PC-3 (cell line): ENCODE measurements around the gene PABPN1L. TPM values are rescaled to one million over a fixed set of nuclear protein-coding genes. Genes with fewer than 3 reads are reported as not detected.

Experiments used
- ATAC-seq: fragments of 200-7000 bp; cut with Tn5 transposase; 2 replicates; pipeline ENCODE4 v1.9.1; 2020; ENCODE audit warnings: mild to moderate bottlenecking, moderate library complexity
- BruUV-seq: library from RNA; stranded (reverse); fragments of 400-500 nt; replicated peaks from 2 replicates; lab custom pipeline; 2021; lab: Mats Ljungman, UMichigan
- CTCF ChIA-PET: fragments of 300-600 bp; sonication (Branson Sonifier 250); formaldehyde crosslinking; loops from one replicate; lab custom pipeline; 2022; ENCODE audit warnings: antibody characterized with exemption; lab: Charles Lee
- POLR2A ChIA-PET: fragments of 300-600 bp; sonication (Branson Sonifier 250); formaldehyde crosslinking; loops from one replicate; lab custom pipeline; 2022; ENCODE audit warnings: antibody characterized with exemption; ENCODE audit not compliant: unreplicated experiment; lab: Charles Lee
- DNase-seq: peaks from one replicate; pipeline ENCODE4 v3.0.0-alpha.2; 2015
- H2AFZ ChIP-seq: fragments of 300-600 bp; sonication (generic); 2 replicates; pipeline ENCODE4 v1.6.0; 2016; ENCODE audit warnings: antibody characterized with exemption, low read length
- H3F3A ChIP-seq: fragments of 300-600 bp; sonication (generic); one replicate; pipeline ENCODE4 v1.6.0; 2017; ENCODE audit warnings: antibody characterized with exemption, low read length, control low read depth, mild to moderate bottlenecking; ENCODE audit not compliant: unreplicated experiment
- H3K27ac ChIP-seq: fragments of 300-600 bp; sonication (generic); 2 replicates; pipeline ENCODE4 v1.5.1; 2016; ENCODE audit warnings: mild to moderate bottlenecking, low read length
- H3K27me3 ChIP-seq: fragments of 300-600 bp; sonication (generic); 2 replicates; pipeline ENCODE4 v1.6.1; 2016; ENCODE audit warnings: low read length, mixed read lengths
- H3K36me3 ChIP-seq: fragments of 300-600 bp; sonication (generic); 2 replicates; pipeline ENCODE4 v1.6.1; 2016; ENCODE audit warnings: low read depth, mixed run types, low read length, mixed read lengths
- H3K4me1 ChIP-seq: fragments of 300-600 bp; sonication (generic); 2 replicates; pipeline ENCODE4 v1.5.1; 2016; ENCODE audit warnings: low read length; ENCODE audit not compliant: insufficient read depth
- H3K4me2 ChIP-seq: fragments of 300-600 bp; sonication (generic); 2 replicates; pipeline ENCODE4 v1.6.0; 2016; ENCODE audit warnings: low read length
- H3K4me3 ChIP-seq: fragments of 300-600 bp; sonication (generic); 2 replicates; pipeline ENCODE4 v1.5.1; 2016; ENCODE audit warnings: mild to moderate bottlenecking, low read length, mixed read lengths
- H3K79me2 ChIP-seq: fragments of 300-600 bp; sonication (generic); 2 replicates; pipeline ENCODE4 v1.6.1; 2017; ENCODE audit warnings: low read length, mixed read lengths
- H3K9ac ChIP-seq: fragments of 300-600 bp; sonication (generic); 2 replicates; pipeline ENCODE4 v1.6.0; 2016; ENCODE audit warnings: mild to moderate bottlenecking, low read length
- H3K9me2 ChIP-seq: fragments of 300-600 bp; sonication (generic); replicated peaks from 2 replicates; pipeline ENCODE4 v1.6.1; 2016; ENCODE audit warnings: mixed run types, low read length, mixed read lengths
- H3K9me3 ChIP-seq: fragments of 300-600 bp; sonication (generic); 2 replicates; pipeline ENCODE4 v1.6.1; 2016; ENCODE audit warnings: low read length, mixed read lengths
- H4K20me1 ChIP-seq: fragments of 300-600 bp; sonication (generic); 2 replicates; pipeline ENCODE4 v1.6.1; 2016; ENCODE audit warnings: low read length, mixed read lengths
- CTCF ChIP-seq: fragments of 300-600 bp; sonication (generic); conservative IDR thresholded peaks from 2 replicates; pipeline ENCODE4 v1.5.1; 2017; ENCODE audit warnings: antibody characterized with exemption, low read depth, mild to moderate bottlenecking, low read length
- EZH2 ChIP-seq: fragments of 300-600 bp; sonication (generic); IDR thresholded peaks from one replicate; pipeline ENCODE4 v1.6.1; 2017; ENCODE audit warnings: antibody characterized with exemption, mild to moderate bottlenecking, low read length; ENCODE audit not compliant: unreplicated experiment
- EZH2phosphoT487 ChIP-seq: fragments of 300-600 bp; sonication (generic); IDR thresholded peaks from 2 replicates; pipeline ENCODE4 v1.6.1; 2018; ENCODE audit warnings: mild to moderate bottlenecking, antibody characterized with exemption, low read length, borderline replicate concordance
- intact Hi-C: fragments of 100-400 bp; cut with micrococcal nuclease; formaldehyde crosslinking; loops from 2 replicates; pipeline ENCODE4 v1.9.0; 2023
- total RNA-seq: library from RNA; depleted of rRNA; stranded (reverse); fragments of >200 nt; gene quantifications from 2 replicates; pipeline ENCODE4 v1.2.3, GENCODE V29; 2014

Gene PABPN1L
- total RNA-seq, 1 experiment from 2014 or later = not detected

GRCh38 chr16:88877564-88878289 is 11.3 kb upstream of the PABPN1L start:
- ChIA-PET CTCF (no interaction called here), POLR2A (no interaction called here)
- Histone ChIP-seq H2AFZ (no peak overlapping the region), H3K4me2 (no peak overlapping the region), H3K27ac (no peak overlapping the region), H3K9me2 (no peaks in the 10 kb centered on the region), H3K4me1 (peaks cover 3% of the 10 kb centered on the region; the same call in 1 of the 2 replicates), H3K36me3 (no peaks in the 10 kb centered on the region), H3F3A (no peaks in the 10 kb centered on the region), H4K20me1 (no peaks in the 10 kb centered on the region), H3K27me3 (no peaks in the 10 kb centered on the region), H3K79me2 (no peaks in the 10 kb centered on the region), H3K9ac (no peak overlapping the region), H3K9me3 (no peaks in the 10 kb centered on the region), H3K4me3 (no peak overlapping the region)
- no peak for DNase-seq
- no peak for TF ChIP-seq EZH2
- no peak for TF ChIP-seq CTCF
- TF ChIP-seq EZH2phosphoT487 = no peak
- ATAC-seq = no peak
- intact Hi-C loops = no loop called here
- no TSS peak for BruUV-seq

- no peaks in the 10 kb centered on the region for H3K9me3 ChIP-seq
- H3K4me3 ChIP-seq = no peak overlapping the region
- ChIA-PET CTCF (no interaction called here), POLR2A (no interaction called here)
- H3K27me3 ChIP-seq = no peaks in the 10 kb centered on the region
- no peaks in the 10 kb centered on the region for H3F3A ChIP-seq
- H3K4me2 ChIP-seq = no peak overlapping the region
- ATAC-seq = no peak
- no peak for DNase-seq
- no peaks in the 10 kb centered on the region for H3K4me1 ChIP-seq
- intact Hi-C loops = no loop called here
- H3K9ac ChIP-seq = no peak overlapping the region
- H3K36me3 ChIP-seq = no peaks in the 10 kb centered on the region
- no TSS peak for BruUV-seq
- no peaks in the 10 kb centered on the region for H3K9me2 ChIP-seq
- H2AFZ ChIP-seq = no peak overlapping the region
- H4K20me1 ChIP-seq = no peaks in the 10 kb centered on the region
- H3K79me2 ChIP-seq = no peaks in the 10 kb centered on the region
- TF ChIP-seq EZH2 (no peak), EZH2phosphoT487 (no peak), CTCF (no peak)
- no peak overlapping the region for H3K27ac ChIP-seq
Observed at GRCh38 chr16:88876942-88877526, 10.6 kb upstream of the PABPN1L start.

- Histone ChIP-seq H3K79me2 (no peaks in the 10 kb centered on the region), H3F3A (no peaks in the 10 kb centered on the region), H3K27me3 (no peaks in the 10 kb centered on the region), H3K4me3 (no peak overlapping the region), H3K27ac (no peak overlapping the region), H3K4me1 (no peaks in the 10 kb centered on the region), H4K20me1 (no peaks in the 10 kb centered on the region), H3K9ac (no peak overlapping the region), H3K36me3 (no peaks in the 10 kb centered on the region), H3K9me3 (no peaks in the 10 kb centered on the region), H3K4me2 (no peak overlapping the region), H2AFZ (no peak overlapping the region), H3K9me2 (no peaks in the 10 kb centered on the region)
- ATAC-seq (no peak), DNase-seq (no peak)
- ChIA-PET POLR2A (no interaction called here), CTCF (no interaction called here)
- no TSS peak for BruUV-seq
- TF ChIP-seq EZH2phosphoT487 = no peak
- no peak for TF ChIP-seq EZH2
- no peak for TF ChIP-seq CTCF
- intact Hi-C loops = no loop called here
Observed at GRCh38 chr16:88875703-88876234, 9.3 kb upstream of the PABPN1L start.
